GM23248 (cell line): ENCODE results near the gene EIF4ENIF1.

Experiments
- EZH2 ChIP-seq: fragments of 200-600 bp; sonication (generic); IDR thresholded peaks from 2 replicates; pipeline ENCODE4 v1.6.1; 2018; ENCODE audit warnings: antibody characterized with exemption, mild to moderate bottlenecking; ENCODE audit not compliant: insufficient read depth, poor library complexity, severe bottlenecking
- EZH2phosphoT487 ChIP-seq: fragments of 200-600 bp; sonication (generic); IDR thresholded peaks from 2 replicates; pipeline ENCODE4 v1.6.1; 2018; ENCODE audit warnings: antibody characterized with exemption, moderate library complexity, mild to moderate bottlenecking, low read depth; ENCODE audit not compliant: insufficient read depth

GRCh38 chr22:31443516-31443915 lies 46.1 kb downstream of the EIF4ENIF1 start:
- TF ChIP-seq EZH2phosphoT487 (no peak), EZH2 (no peak)
